Esophagus squamous epithelium (tissue), 4 donors: ENCODE measurements around the gene UBXN11.

Source experiments
- POLR2A ChIP-seq, 4 donors: fragments of 450-650 bp; IDR thresholded peaks; one replicate each; pipeline ENCODE4 v1.6.1; 2017; ENCODE audit warnings: antibody characterized with exemption in 4 of 4, mild to moderate bottlenecking in 4 of 4, moderate library complexity in 3 of 4
- TF ChIP-seq, protein P1 (sequence below), 6 experiments: fragments of 450-650 bp in 4 of 6; fragments of 200-600 bp in 2 of 6; sonication (generic) in 2 of 6; IDR thresholded peaks; one replicate each; pipeline ENCODE4 v1.5.1; 2016 to 2019; ENCODE audit warnings: antibody characterized with exemption in 6 of 6, mild to moderate bottlenecking in 4 of 6, moderate library complexity in 4 of 6

DNA sequence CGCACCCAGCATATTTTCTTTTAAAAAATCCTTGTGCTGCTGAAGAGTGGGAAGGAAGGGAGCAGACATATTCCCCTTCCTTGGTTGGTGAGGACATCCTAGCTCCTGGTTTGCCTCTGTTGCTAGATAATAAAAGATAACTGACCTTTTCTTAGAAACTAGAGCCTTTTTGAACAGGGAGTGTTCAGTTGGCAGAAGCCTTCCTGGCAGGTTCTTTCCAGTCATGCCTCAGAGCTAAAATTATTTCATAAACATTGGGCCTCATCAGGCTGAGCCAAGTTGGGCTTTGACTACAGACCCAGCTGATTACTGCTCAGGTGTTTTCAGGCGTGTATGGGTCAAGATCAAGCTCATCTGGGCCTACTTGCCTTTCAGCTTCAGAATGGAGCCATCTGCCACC lies 49.2 kb downstream of the UBXN11 start:
- no peak for TF ChIP-seq POLR2A (IDR thresholded peaks at IDR 0.05)
- TF ChIP-seq, protein P1, sequence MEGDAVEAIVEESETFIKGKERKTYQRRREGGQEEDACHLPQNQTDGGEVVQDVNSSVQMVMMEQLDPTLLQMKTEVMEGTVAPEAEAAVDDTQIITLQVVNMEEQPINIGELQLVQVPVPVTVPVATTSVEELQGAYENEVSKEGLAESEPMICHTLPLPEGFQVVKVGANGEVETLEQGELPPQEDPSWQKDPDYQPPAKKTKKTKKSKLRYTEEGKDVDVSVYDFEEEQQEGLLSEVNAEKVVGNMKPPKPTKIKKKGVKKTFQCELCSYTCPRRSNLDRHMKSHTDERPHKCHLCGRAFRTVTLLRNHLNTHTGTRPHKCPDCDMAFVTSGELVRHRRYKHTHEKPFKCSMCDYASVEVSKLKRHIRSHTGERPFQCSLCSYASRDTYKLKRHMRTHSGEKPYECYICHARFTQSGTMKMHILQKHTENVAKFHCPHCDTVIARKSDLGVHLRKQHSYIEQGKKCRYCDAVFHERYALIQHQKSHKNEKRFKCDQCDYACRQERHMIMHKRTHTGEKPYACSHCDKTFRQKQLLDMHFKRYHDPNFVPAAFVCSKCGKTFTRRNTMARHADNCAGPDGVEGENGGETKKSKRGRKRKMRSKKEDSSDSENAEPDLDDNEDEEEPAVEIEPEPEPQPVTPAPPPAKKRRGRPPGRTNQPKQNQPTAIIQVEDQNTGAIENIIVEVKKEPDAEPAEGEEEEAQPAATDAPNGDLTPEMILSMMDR (IDR thresholded peaks at IDR 0.05): no peak
